H1 (cell line): Measurements from ENCODE around the gene CTXN1.

Experiments used
- CBX5 ChIP-seq: fragments of 300-800, 300-1000 bp; sonication (generic); IDR thresholded peaks from 2 replicates; pipeline ENCODE4 v1.7.1; 2016; ENCODE audit warnings: antibody characterized with exemption, low read length, low read depth
- CHD2 ChIP-seq: IDR thresholded peaks from 2 replicates; pipeline ENCODE4 v1.6.1; 2012; ENCODE audit warnings: low read length, improper control_type of control experiment
- CREB1 ChIP-seq: IDR thresholded peaks from 2 replicates; pipeline ENCODE4 v1.6.1; 2012; ENCODE audit warnings: inconsistent platforms
- GABPA ChIP-seq: IDR thresholded peaks from 2 replicates; pipeline ENCODE4 v1.6.1; 2011; ENCODE audit warnings: mild to moderate bottlenecking, low read length, moderate library complexity, borderline replicate concordance; ENCODE audit not compliant: insufficient read depth
- HDAC2 ChIP-seq, 2 experiments: fragments of 300-600 bp in 1 of 2; sonication (generic) in 1 of 2; IDR thresholded peaks; 2 replicates each; pipeline ENCODE4 v1.6.1; 2011 to 2012; ENCODE audit warnings: low read depth in 2 of 2, low read length in 2 of 2, mild to moderate bottlenecking in 2 of 2, moderate library complexity in 2 of 2, borderline replicate concordance in 1 of 2, inconsistent platforms in 1 of 2
- POLR2A ChIP-seq, 2 experiments: IDR thresholded peaks; 1 replicate in 1 of 2; 2 replicates in 1 of 2; pipeline ENCODE4 v1.6.1; 2011; ENCODE audit warnings: low read depth in 2 of 2, low read length in 2 of 2, mild to moderate bottlenecking in 2 of 2; ENCODE audit errors: control extremely low read depth in 1 of 2
- POLR2AphosphoS5 ChIP-seq: IDR thresholded peaks from 2 replicates; pipeline ENCODE4 v1.6.1; 2011; ENCODE audit warnings: low read depth, low read length
- SIX5 ChIP-seq: IDR thresholded peaks from 2 replicates; pipeline ENCODE4 v1.6.1; 2011; ENCODE audit warnings: mild to moderate bottlenecking, low read depth, low read length
- SUZ12 ChIP-seq: fragments of 200-600 bp; sonication (generic); IDR thresholded peaks from 2 replicates; pipeline ENCODE4 v1.6.1; 2012; ENCODE audit warnings: mild to moderate bottlenecking, inconsistent platforms, low read length, moderate library complexity, mixed read lengths
- TAF1 ChIP-seq: IDR thresholded peaks from 2 replicates; pipeline ENCODE4 v1.6.1; 2011; ENCODE audit warnings: mild to moderate bottlenecking, low read depth, low read length
- TF ChIP-seq, protein P1 (sequence below), 3 experiments: IDR thresholded peaks; 1 replicate in 2 of 3; 2 replicates in 1 of 3; pipeline versions ENCODE4 v1.5.1 to v1.6.1; 2011; ENCODE audit warnings: low read length in 3 of 3, mild to moderate bottlenecking in 3 of 3, inconsistent platforms in 2 of 3, low read depth in 1 of 3, moderate library complexity in 1 of 3; ENCODE audit not compliant: insufficient read depth in 1 of 3; ENCODE audit errors: control extremely low read depth in 1 of 3
- TF ChIP-seq, protein P2 (sequence below): IDR thresholded peaks from 2 replicates; pipeline ENCODE4 v1.6.1; 2012; ENCODE audit warnings: inconsistent platforms
- TF ChIP-seq, protein P3 (sequence below): IDR thresholded peaks from 2 replicates; pipeline ENCODE4 v1.6.1; 2012; ENCODE audit warnings: inconsistent platforms

DNA sequence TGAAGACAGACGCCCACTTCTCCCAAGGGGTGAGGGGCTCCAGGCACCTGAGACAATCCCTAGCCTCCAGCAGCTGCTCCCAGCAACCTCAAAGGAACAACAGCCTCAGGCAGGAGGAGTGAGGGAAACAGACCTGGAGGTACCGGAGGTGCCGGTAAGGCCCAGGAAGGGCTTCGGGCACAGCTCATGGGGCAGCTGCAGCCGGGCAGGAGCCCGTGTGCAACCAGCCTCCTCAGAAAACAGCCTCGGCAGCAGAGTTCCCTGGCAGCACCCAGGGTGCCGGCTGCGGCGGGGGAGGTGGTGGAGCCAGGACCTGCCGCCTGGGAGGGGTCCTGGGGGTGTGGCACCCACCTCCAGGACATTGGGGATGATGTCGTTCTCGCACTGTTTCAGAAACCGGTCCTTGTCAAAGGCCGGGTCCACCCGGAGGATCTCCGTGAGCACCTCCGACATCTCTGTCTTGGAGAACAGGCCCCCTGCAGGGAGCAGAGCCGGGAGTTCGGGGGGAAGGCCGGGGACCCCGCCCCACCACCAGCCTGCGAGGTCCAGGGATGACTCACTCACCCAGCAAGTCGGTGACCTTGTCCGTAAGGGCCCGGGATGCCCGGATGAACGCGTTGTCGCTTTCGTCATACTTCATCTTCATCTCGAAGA lies 6.5 kb upstream of the CTXN1 start:
- TF ChIP-seq, protein P1, sequence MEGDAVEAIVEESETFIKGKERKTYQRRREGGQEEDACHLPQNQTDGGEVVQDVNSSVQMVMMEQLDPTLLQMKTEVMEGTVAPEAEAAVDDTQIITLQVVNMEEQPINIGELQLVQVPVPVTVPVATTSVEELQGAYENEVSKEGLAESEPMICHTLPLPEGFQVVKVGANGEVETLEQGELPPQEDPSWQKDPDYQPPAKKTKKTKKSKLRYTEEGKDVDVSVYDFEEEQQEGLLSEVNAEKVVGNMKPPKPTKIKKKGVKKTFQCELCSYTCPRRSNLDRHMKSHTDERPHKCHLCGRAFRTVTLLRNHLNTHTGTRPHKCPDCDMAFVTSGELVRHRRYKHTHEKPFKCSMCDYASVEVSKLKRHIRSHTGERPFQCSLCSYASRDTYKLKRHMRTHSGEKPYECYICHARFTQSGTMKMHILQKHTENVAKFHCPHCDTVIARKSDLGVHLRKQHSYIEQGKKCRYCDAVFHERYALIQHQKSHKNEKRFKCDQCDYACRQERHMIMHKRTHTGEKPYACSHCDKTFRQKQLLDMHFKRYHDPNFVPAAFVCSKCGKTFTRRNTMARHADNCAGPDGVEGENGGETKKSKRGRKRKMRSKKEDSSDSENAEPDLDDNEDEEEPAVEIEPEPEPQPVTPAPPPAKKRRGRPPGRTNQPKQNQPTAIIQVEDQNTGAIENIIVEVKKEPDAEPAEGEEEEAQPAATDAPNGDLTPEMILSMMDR (IDR thresholded peaks at IDR 0.05; ENCODE audit: control extremely low read depth in 1 of 3, insufficient read depth in 1 of 3, low read depth in 1 of 3, low read length in 3 of 3): no peak
- TF ChIP-seq TAF1: no peak
- TF ChIP-seq CBX5: no peak
- TF ChIP-seq POLR2AphosphoS5: no peak
- TF ChIP-seq POLR2A (IDR thresholded peaks at IDR 0.05; ENCODE audit: control extremely low read depth in 1 of 2, low read depth in 2 of 2, low read length in 2 of 2): no peak
- no peak for TF ChIP-seq SUZ12
- TF ChIP-seq CHD2: no peak
- TF ChIP-seq, protein P2, sequence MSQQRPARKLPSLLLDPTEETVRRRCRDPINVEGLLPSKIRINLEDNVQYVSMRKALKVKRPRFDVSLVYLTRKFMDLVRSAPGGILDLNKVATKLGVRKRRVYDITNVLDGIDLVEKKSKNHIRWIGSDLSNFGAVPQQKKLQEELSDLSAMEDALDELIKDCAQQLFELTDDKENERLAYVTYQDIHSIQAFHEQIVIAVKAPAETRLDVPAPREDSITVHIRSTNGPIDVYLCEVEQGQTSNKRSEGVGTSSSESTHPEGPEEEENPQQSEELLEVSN: no peak
- no peak for TF ChIP-seq HDAC2 (IDR thresholded peaks at IDR 0.05; ENCODE audit: borderline replicate concordance in 1 of 2, low read depth in 2 of 2, low read length in 2 of 2)
- TF ChIP-seq, protein P3, sequence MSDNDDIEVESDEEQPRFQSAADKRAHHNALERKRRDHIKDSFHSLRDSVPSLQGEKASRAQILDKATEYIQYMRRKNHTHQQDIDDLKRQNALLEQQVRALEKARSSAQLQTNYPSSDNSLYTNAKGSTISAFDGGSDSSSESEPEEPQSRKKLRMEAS: no peak
- TF ChIP-seq CREB1: no peak
- TF ChIP-seq SIX5: no peak
- TF ChIP-seq GABPA: no peak
